Sigmoid colon (tissue), 4 donors: ENCODE results near the gene HAND1.

Experiments used
- CTCF ChIP-seq, 4 experiments: fragments of 450-650 bp in 3 of 4; fragments of 200-600 bp in 1 of 4; IDR thresholded peaks; one replicate each; pipeline ENCODE4 v1.5.1; 2016 to 2019; ENCODE audit warnings: antibody characterized with exemption in 4 of 4, mild to moderate bottlenecking in 3 of 4, moderate library complexity in 2 of 4
- POLR2A ChIP-seq, 2 donors: fragments of 450-650 bp; IDR thresholded peaks; one replicate each; pipeline ENCODE4 v1.6.1; 2016; ENCODE audit warnings: antibody characterized with exemption in 2 of 2, mild to moderate bottlenecking in 2 of 2, moderate library complexity in 2 of 2
- POLR2AphosphoS5 ChIP-seq, 4 donors: sonication (generic); formaldehyde crosslinking; IDR thresholded peaks; one replicate each; pipeline ENCODE4 v1.6.1; 2017; ENCODE audit warnings: antibody characterized with exemption in 4 of 4

- no peak for TF ChIP-seq CTCF (IDR thresholded peaks at IDR 0.05)
- no peak for TF ChIP-seq POLR2A (IDR thresholded peaks at IDR 0.05)
- TF ChIP-seq POLR2AphosphoS5 (IDR thresholded peaks at IDR 0.05): no peak
Measured at GRCh38 chr5:154472871-154473580, 5.0 kb downstream of the HAND1 start.
